Gastrocnemius medialis (tissue), 4 donors: ENCODE results near the gene FOSB. TPM values are rescaled to one million over a fixed set of nuclear protein-coding genes. Genes with fewer than 3 reads are reported as not detected.
A peak's percentile ranks its signal among the peaks of the same experiment; 100 is the strongest.

ENCODE experiments used
- ATAC-seq, 2 donors: fragments of 150-250 bp; one replicate each; pipeline ENCODE4 v1.9.1; 2016
- DNase-seq, 2 donors: peaks; one replicate each; pipeline ENCODE4 v3.0.0-alpha.2; 2019
- H3K27ac ChIP-seq, 4 donors: fragments of 200-600 bp; sonication (generic); 1 replicate in 1 of 4; 2 replicates in 3 of 4; pipeline ENCODE4 v1.5.1; 2016 to 2018; ENCODE audit warnings: mild to moderate bottlenecking in 2 of 4, moderate library complexity in 1 of 4
- H3K27me3 ChIP-seq, 3 donors: fragments of 200-600 bp; sonication (generic) in 2 of 3; 1 replicate in 1 of 3; 2 replicates in 2 of 3; pipeline versions ENCODE4 v1.5.1 to v1.6.0; 2016 to 2019; ENCODE audit warnings: mild to moderate bottlenecking in 1 of 3, moderate library complexity in 1 of 3
- H3K36me3 ChIP-seq, 2 donors: fragments of 200-600 bp; sonication (generic) in 1 of 2; one replicate each; pipeline ENCODE4 v1.5.1; 2017 to 2018
- H3K4me1 ChIP-seq, 2 donors: fragments of 200-600 bp; sonication (generic) in 1 of 2; one replicate each; pipeline ENCODE4 v1.5.1; 2016 to 2017; ENCODE audit warnings: mild to moderate bottlenecking in 2 of 2
- H3K4me3 ChIP-seq, 4 donors: fragments of 200-600 bp; sonication (generic) in 3 of 4; 1 replicate in 1 of 4; 2 replicates in 3 of 4; pipeline ENCODE4 v1.5.1; 2016 to 2019; ENCODE audit warnings: mild to moderate bottlenecking in 2 of 4
- H3K9me3 ChIP-seq, 3 donors: fragments of 200-600 bp; sonication (generic) in 2 of 3; 1 replicate in 1 of 3; 2 replicates in 2 of 3; pipeline ENCODE4 v1.5.1; 2016 to 2019
- POLR2A ChIP-seq, 2 donors: fragments of 450-650 bp; IDR thresholded peaks; one replicate each; pipeline ENCODE4 v1.6.1; 2017; ENCODE audit warnings: antibody characterized with exemption in 2 of 2, mild to moderate bottlenecking in 2 of 2, moderate library complexity in 2 of 2
- in situ Hi-C, 4 donors: fragments of 200-750 bp; cut with MboI; loops; one replicate each; pipeline versions ENCODE4 v1.15.0 to v1.8.0; 2017; ENCODE audit warnings: low sequenced_read_pairs in 4 of 4
- intact Hi-C: fragments of 100-400 bp; cut with DNase I; formaldehyde crosslinking; loops from one replicate; pipeline ENCODE4 v1.15.1; 2023; ENCODE audit warnings: low total_unique reads
- total RNA-seq, 4 donors: library from RNA; depleted of rRNA; stranded (reverse); fragments of >200 nt; gene quantifications; one replicate each; pipeline versions ENCODE4 v1.1.0 to v1.2.3, GENCODE V29; 2016
- TF ChIP-seq, protein P1 (sequence below), 5 experiments: fragments of 450-650 bp in 3 of 5; fragments of 200-600 bp in 2 of 5; sonication (generic) in 2 of 5; IDR thresholded peaks in 4 of 5; conservative IDR thresholded peaks in 1 of 5; 1 replicate in 4 of 5; 2 replicates in 1 of 5; pipeline ENCODE4 v1.5.1; 2016 to 2019; ENCODE audit warnings: antibody characterized with exemption in 5 of 5, mild to moderate bottlenecking in 3 of 5, moderate library complexity in 3 of 5

FOSB gene
- total RNA-seq, 4 donors from 2014 or later = 0.17 to 1.8 (median 1.6) TPM; not detected in 1

DNA sequence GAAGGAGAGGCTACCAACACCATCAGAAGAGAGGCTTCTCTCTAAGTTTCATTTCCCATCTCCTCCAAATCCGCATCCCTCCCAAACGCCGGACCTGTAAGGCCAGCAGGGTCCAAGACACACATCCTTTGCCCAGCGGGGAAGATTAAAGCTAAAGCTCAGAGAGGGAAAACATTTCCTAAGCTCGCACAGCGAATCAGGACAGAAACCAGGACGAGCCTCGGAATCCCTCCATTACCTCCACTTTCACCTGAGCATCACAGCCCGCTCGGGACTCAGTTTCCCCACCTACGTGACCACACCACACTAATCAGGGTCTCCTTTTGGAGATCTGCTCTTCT lies 711 bp upstream of the FOSB start:
- Histone ChIP-seq H3K27ac (peak overlapping the region; percentile 90 to 98 (median 94)), H3K4me1 (peaks cover 20 to 22% of the 10 kb centered on the region in 2 donors), H3K4me3 (peak overlapping the region; percentile 64 to 84 (median 79)), H3K36me3 (no peaks in the 10 kb centered on the region), H3K9me3 (no peaks in the 10 kb centered on the region), H3K27me3 (no peaks in the 10 kb centered on the region)
- no peak for DNase-seq
- ATAC-seq = no peak
- intact Hi-C loops (loop anchor here (1.0 to 2.0 kb wide), 2 partner anchors 11 to 16 kb away; no protein-coding TSS in a partner anchor), in situ Hi-C loops (no loop called here)
- TF ChIP-seq, protein P1, sequence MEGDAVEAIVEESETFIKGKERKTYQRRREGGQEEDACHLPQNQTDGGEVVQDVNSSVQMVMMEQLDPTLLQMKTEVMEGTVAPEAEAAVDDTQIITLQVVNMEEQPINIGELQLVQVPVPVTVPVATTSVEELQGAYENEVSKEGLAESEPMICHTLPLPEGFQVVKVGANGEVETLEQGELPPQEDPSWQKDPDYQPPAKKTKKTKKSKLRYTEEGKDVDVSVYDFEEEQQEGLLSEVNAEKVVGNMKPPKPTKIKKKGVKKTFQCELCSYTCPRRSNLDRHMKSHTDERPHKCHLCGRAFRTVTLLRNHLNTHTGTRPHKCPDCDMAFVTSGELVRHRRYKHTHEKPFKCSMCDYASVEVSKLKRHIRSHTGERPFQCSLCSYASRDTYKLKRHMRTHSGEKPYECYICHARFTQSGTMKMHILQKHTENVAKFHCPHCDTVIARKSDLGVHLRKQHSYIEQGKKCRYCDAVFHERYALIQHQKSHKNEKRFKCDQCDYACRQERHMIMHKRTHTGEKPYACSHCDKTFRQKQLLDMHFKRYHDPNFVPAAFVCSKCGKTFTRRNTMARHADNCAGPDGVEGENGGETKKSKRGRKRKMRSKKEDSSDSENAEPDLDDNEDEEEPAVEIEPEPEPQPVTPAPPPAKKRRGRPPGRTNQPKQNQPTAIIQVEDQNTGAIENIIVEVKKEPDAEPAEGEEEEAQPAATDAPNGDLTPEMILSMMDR (IDR thresholded peaks at IDR 0.05 in 4 of 5, conservative IDR thresholded peaks at IDR 0.05 in 1 of 5) = no peak
- no peak for TF ChIP-seq POLR2A (IDR thresholded peaks at IDR 0.05)

- DNase-seq (peak in 1 of 2 donors; percentile 17), ATAC-seq (no peak)
- H3K9me3 ChIP-seq = no peaks in the 10 kb centered on the region
- no peaks in the 10 kb centered on the region for H3K27me3 ChIP-seq
- peaks cover 20 to 22% of the 10 kb centered on the region in 2 donors for H3K4me1 ChIP-seq
- no peaks in the 10 kb centered on the region for H3K36me3 ChIP-seq
- H3K27ac ChIP-seq = peak overlapping the region; percentile 90 to 98 (median 94)
- intact Hi-C loops = no loop called here
- H3K4me3 ChIP-seq = peak overlapping the region; percentile 64 to 84 (median 79)
- TF ChIP-seq, protein P1 (IDR thresholded peaks at IDR 0.05 in 4 of 5, conservative IDR thresholded peaks at IDR 0.05 in 1 of 5) = no peak
- TF ChIP-seq POLR2A (IDR thresholded peaks at IDR 0.05) = no peak
- in situ Hi-C loops = no loop called here
Measured at GRCh38 chr19:45468159-45468651, 409 bp downstream of the FOSB start.

GRCh38 chr19:45468803-45469131 lies 971 bp downstream of the FOSB start:
- intact Hi-C loops = loop anchor here (1.0 kb wide), 1 partner anchor 25 kb away; no protein-coding TSS in a partner anchor
- no peak for TF ChIP-seq POLR2A (IDR thresholded peaks at IDR 0.05)
- TF ChIP-seq, protein P1 (IDR thresholded peaks at IDR 0.05 in 4 of 5, conservative IDR thresholded peaks at IDR 0.05 in 1 of 5) = no peak
- in situ Hi-C loops = no loop called here
- Histone ChIP-seq H3K4me1 (peaks cover 20 to 22% of the 10 kb centered on the region in 2 donors), H3K4me3 (peak overlapping the region; percentile 64 to 84 (median 79)), H3K27ac (peak overlapping the region; percentile 90 to 98 (median 94)), H3K27me3 (no peaks in the 10 kb centered on the region), H3K36me3 (no peaks in the 10 kb centered on the region), H3K9me3 (no peaks in the 10 kb centered on the region)
- DNase-seq = no peak
- ATAC-seq = peak; percentile 1 to 2

DNA sequence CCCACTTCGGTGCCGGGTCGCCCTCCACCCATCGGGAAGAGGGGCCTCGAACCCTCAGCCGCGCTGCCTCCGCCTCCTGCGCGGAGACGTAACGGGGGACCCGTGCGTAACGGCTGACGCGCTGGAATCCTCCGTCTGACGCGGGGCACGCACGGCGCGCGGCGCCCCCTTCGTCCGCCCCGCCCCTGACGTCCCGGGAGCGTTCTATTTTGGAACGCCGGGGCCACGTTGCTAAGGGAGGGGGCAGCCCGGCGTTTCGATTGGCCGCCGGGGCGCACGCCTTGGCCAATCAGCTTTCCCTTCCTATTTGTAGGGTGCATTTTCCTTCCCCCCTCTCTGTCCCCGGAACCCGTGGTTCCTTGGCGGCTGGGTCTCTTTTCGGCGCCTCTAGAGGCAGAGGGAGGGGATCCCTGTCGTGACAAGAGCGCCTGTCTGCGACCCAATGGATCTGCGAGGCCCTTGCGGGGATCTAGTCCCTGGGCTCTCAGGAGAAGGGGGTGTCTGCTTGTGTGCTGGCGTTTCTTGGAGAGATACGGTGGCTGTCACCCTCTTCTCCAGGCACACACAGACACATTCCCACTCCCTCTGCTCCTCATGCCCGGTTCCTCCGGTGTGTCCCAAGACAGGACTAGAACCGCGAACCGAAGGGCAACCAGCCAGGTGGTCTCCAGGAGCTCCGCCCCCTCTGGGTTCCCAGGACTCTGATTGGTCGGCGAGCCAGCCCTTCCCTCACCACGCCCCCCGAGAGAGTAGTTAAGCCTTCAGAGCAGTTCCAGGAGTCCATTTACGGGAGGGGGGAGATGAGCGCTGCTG lies 1.5 kb downstream of the FOSB start:
- Histone ChIP-seq H3K36me3 (no peaks in the 10 kb centered on the region), H3K27me3 (no peaks in the 10 kb centered on the region), H3K4me3 (peak overlapping the region; percentile 64 to 84 (median 79)), H3K9me3 (no peaks in the 10 kb centered on the region), H3K4me1 (peaks cover 20 to 22% of the 10 kb centered on the region in 2 donors), H3K27ac (peak overlapping the region; percentile 90 to 98 (median 94))
- peak; percentile 85 to 88 for ATAC-seq
- DNase-seq = peak; percentile 87 to 95
- intact Hi-C loops = loop anchor here (1.0 kb wide), 1 partner anchor 26 kb away; no protein-coding TSS in a partner anchor
- TF ChIP-seq, protein P1 (IDR thresholded peaks at IDR 0.05 in 4 of 5, conservative IDR thresholded peaks at IDR 0.05 in 1 of 5) = no peak
- TF ChIP-seq POLR2A (IDR thresholded peaks at IDR 0.05) = peak; percentile 79 to 93
- in situ Hi-C loops = no loop called here
